M059J (cell line): ENCODE data around the gene POFUT2. TPM values are rescaled to one million over a fixed set of nuclear protein-coding genes. Genes with fewer than 3 reads are reported as not detected.

Experiments
- DNase-seq: peaks from one replicate; pipeline ENCODE4 v3.0.0-alpha.2; 2012; ENCODE audit warnings: low read depth
- total RNA-seq: library from RNA; depleted of rRNA; stranded (reverse); fragments of >200 nt; shearing (Covaris generic); gene quantifications from 2 replicates; pipeline ENCODE4 v1.2.3, GENCODE V29; 2014

The POFUT2 gene
- total RNA-seq, 1 experiment from 2014 or later: 81.8 TPM

- no peak for DNase-seq
These were observed 11.6 kb upstream of the POFUT2 start for GRCh38 chr21:45299026-45299863.

- no peak for DNase-seq
These were observed 10.2 kb upstream of the POFUT2 start for GRCh38 chr21:45297869-45298268.

GRCh38 chr21:45297329-45297728 lies 9.6 kb upstream of the POFUT2 start:
- no peak for DNase-seq

GRCh38 chr21:45296638-45297037 lies 8.9 kb upstream of the POFUT2 start:
- DNase-seq: no peak

- peak; percentile 93 for DNase-seq
These were observed 8.1 kb upstream of the POFUT2 start for GRCh38 chr21:45295576-45296365.

GRCh38 chr21:45294509-45295291 lies 7.0 kb upstream of the POFUT2 start:
- peak; percentile 99 for DNase-seq

GRCh38 chr21:45293726-45294401 lies 6.2 kb upstream of the POFUT2 start:
- DNase-seq: no peak

GRCh38 chr21:45293220-45293725 lies 5.6 kb upstream of the POFUT2 start:
- peak; percentile 52 for DNase-seq

GRCh38 chr21:45292399-45293219 lies 4.9 kb upstream of the POFUT2 start:
- DNase-seq: peak; percentile 90

- DNase-seq: no peak
These were observed 4.1 kb upstream of the POFUT2 start for GRCh38 chr21:45291613-45292398.

- DNase-seq: peak; percentile 67
These were observed 3.4 kb upstream of the POFUT2 start for GRCh38 chr21:45290948-45291612.

GRCh38 chr21:45289655-45290515 lies 2.2 kb upstream of the POFUT2 start:
- DNase-seq: peak; percentile 45

- DNase-seq: no peak
These were observed 1.4 kb upstream of the POFUT2 start for GRCh38 chr21:45289134-45289533.

- DNase-seq: no peak
These were observed 746 bp upstream of the POFUT2 start for GRCh38 chr21:45288441-45288841.

GRCh38 chr21:45286671-45287437 lies 841 bp downstream of the POFUT2 start:
- DNase-seq: no peak

- DNase-seq: no peak
These were observed 2.3 kb downstream of the POFUT2 start for GRCh38 chr21:45285266-45285931.

- DNase-seq: no peak
These were observed 3.3 kb downstream of the POFUT2 start for GRCh38 chr21:45284456-45284741.
